WERI-Rb-1 (cell line): ENCODE results near the gene C13orf46.

Experiments used
- DNase-seq: peaks from one replicate; pipeline ENCODE4 v3.0.0-alpha.2; 2020
- H3K27ac ChIP-seq: fragments of 250-450 bp; sonication (Bioruptor Pico); 2 replicates; pipeline ENCODE4 v1.5.1; 2020; ENCODE audit warnings: mild to moderate bottlenecking, moderate library complexity
- H3K27me3 ChIP-seq: fragments of 250-450 bp; sonication (Bioruptor Pico); 2 replicates; pipeline ENCODE4 v1.5.1; 2021; ENCODE audit warnings: mild to moderate bottlenecking, low read depth, moderate library complexity; ENCODE audit not compliant: insufficient read depth, severe bottlenecking
- H3K36me3 ChIP-seq: fragments of 250-450 bp; sonication (Bioruptor Pico); 2 replicates; pipeline ENCODE4 v1.5.1; 2020; ENCODE audit warnings: mild to moderate bottlenecking, moderate library complexity
- H3K4me3 ChIP-seq: 2 replicates; pipeline ENCODE4 v1.5.1; 2011; ENCODE audit warnings: low read depth, mild to moderate bottlenecking, control low read depth, low read length
- H3K9me3 ChIP-seq: fragments of 250-450 bp; sonication (Bioruptor Pico); 2 replicates; pipeline ENCODE4 v1.5.1; 2021; ENCODE audit warnings: mild to moderate bottlenecking, moderate library complexity; ENCODE audit not compliant: severe bottlenecking
- CTCF ChIP-seq: IDR thresholded peaks from 2 replicates; pipeline ENCODE4 v1.5.1; 2011; ENCODE audit warnings: low read depth, mild to moderate bottlenecking, control low read depth, inconsistent platforms, low read length

The C13orf46 gene

GRCh38 chr13:113934576-113934975 lies 39.3 kb downstream of the C13orf46 start:
- Histone ChIP-seq H3K9me3 (no peaks in the 10 kb centered on the region), H3K36me3 (no peaks in the 10 kb centered on the region), H3K27ac (no peak overlapping the region), H3K4me3 (no peak overlapping the region), H3K27me3 (no peaks in the 10 kb centered on the region)
- no peak for TF ChIP-seq CTCF
- DNase-seq: no peak

GRCh38 chr13:113933901-113934300 lies 40.0 kb downstream of the C13orf46 start:
- Histone ChIP-seq H3K27ac (no peak overlapping the region), H3K9me3 (no peaks in the 10 kb centered on the region), H3K27me3 (no peaks in the 10 kb centered on the region), H3K36me3 (no peaks in the 10 kb centered on the region), H3K4me3 (no peak overlapping the region)
- no peak for DNase-seq
- no peak for TF ChIP-seq CTCF

GRCh38 chr13:113931841-113932459 lies 41.9 kb downstream of the C13orf46 start:
- H3K4me3 ChIP-seq: no peak overlapping the region
- TF ChIP-seq CTCF: no peak
- H3K36me3 ChIP-seq: no peaks in the 10 kb centered on the region
- no peak for DNase-seq
- no peaks in the 10 kb centered on the region for H3K27me3 ChIP-seq
- no peak overlapping the region for H3K27ac ChIP-seq
- no peaks in the 10 kb centered on the region for H3K9me3 ChIP-seq

- DNase-seq: peak; percentile 8
- Histone ChIP-seq H3K27me3 (no peaks in the 10 kb centered on the region), H3K4me3 (no peak overlapping the region), H3K27ac (no peak overlapping the region), H3K9me3 (no peaks in the 10 kb centered on the region), H3K36me3 (no peaks in the 10 kb centered on the region)
- TF ChIP-seq CTCF: no peak
These were observed 42.9 kb downstream of the C13orf46 start for GRCh38 chr13:113930671-113931637.

- Histone ChIP-seq H3K4me3 (no peak overlapping the region), H3K9me3 (no peaks in the 10 kb centered on the region), H3K27me3 (no peaks in the 10 kb centered on the region), H3K27ac (no peak overlapping the region), H3K36me3 (no peaks in the 10 kb centered on the region)
- peak; percentile 42 for TF ChIP-seq CTCF
- DNase-seq: peak; percentile 28
These were observed 44.0 kb downstream of the C13orf46 start for GRCh38 chr13:113929628-113930615.
